Neural progenitor cell (in vitro differentiated cells): ENCODE results near the gene ATXN7L2.

Source experiments
- EZH2 ChIP-seq: fragments of 200-600 bp; sonication (generic); IDR thresholded peaks from 2 replicates; pipeline ENCODE4 v1.6.1; 2017; ENCODE audit warnings: antibody characterized with exemption, mild to moderate bottlenecking, moderate library complexity
- TF ChIP-seq, protein P1 (sequence below): fragments of 200-600 bp; sonication (generic); IDR thresholded peaks from 2 replicates; pipeline ENCODE4 v1.5.1; 2017; ENCODE audit warnings: antibody characterized with exemption, mild to moderate bottlenecking

DNA sequence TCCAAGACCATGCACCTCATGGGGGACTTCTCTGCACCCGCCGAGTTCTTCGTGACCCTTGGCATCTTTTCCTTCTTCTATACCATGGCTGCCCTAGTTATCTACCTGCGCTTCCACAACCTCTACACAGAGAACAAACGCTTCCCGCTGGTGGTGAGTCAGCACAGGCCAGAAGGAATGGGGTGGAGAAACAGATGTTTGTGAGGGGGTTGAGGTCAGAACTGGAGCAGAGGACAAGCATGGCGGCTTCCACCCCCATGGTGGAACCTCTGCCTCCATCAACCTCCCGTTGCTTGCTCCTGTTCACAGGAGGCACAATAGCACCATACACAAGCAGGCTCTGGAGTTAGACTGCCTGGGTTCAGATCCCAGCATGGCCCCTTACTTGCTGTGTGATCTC lies 6.9 kb upstream of the ATXN7L2 start:
- TF ChIP-seq, protein P1, sequence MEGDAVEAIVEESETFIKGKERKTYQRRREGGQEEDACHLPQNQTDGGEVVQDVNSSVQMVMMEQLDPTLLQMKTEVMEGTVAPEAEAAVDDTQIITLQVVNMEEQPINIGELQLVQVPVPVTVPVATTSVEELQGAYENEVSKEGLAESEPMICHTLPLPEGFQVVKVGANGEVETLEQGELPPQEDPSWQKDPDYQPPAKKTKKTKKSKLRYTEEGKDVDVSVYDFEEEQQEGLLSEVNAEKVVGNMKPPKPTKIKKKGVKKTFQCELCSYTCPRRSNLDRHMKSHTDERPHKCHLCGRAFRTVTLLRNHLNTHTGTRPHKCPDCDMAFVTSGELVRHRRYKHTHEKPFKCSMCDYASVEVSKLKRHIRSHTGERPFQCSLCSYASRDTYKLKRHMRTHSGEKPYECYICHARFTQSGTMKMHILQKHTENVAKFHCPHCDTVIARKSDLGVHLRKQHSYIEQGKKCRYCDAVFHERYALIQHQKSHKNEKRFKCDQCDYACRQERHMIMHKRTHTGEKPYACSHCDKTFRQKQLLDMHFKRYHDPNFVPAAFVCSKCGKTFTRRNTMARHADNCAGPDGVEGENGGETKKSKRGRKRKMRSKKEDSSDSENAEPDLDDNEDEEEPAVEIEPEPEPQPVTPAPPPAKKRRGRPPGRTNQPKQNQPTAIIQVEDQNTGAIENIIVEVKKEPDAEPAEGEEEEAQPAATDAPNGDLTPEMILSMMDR = no peak
- TF ChIP-seq EZH2 = no peak
